NCI-H226 (cell line): ENCODE results near the gene ARL6IP4.

Experiments
- DNase-seq: peaks from one replicate; pipeline ENCODE4 v3.0.0-alpha.2; 2015

Gene ARL6IP4

DNA sequence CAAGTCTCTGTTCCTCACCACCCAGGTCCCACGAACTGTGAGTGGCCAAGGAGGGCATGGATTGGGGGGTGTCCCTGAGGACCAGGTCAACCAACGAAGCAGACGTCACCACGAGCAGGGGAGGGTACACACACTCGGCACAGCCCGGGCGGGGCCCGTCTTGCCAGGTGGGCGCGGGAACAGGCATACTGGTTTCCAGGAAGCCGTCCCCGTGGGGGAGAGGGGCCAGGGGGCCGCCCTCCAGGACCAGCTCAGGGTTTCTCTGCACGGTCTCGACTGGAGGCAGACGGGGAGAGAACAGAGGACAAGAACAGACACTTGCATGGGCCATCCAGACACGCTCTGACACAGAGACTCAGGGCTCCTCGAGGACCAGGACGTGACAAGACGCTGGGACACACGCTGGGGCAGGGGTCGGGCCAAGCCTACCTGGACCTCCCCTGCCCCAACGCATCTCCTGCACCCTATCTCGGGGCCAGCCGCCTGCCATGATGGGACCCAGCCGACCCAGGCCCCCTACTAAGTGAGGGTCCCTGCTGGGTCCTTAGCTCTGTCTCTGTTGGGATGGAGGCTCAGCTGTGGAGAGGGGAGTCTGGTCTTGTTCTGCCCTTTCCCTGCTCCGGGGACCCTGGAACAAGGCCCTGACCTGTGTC, 11.3 kb downstream of the ARL6IP4 start:
- no peak for DNase-seq

DNA sequence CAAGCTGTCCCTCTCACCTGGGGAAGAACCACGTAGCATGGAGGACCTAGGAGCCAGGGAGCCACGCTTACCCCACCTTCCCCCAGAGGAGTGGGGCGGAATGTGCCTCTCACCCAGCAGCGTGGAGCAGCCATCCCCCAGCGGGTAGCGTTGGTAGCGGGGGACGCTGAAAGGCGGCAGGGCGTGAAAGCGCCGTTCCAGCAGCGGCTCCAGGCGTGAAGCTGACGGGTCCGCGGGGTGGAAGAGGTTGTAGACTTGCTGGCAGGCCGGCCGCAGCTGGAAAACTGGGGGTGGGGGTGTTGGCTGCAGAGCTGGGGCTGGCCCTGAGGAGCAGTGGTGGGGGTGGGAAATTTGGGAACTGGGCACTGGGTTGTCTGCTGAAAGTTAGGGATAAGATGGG, 11.9 kb downstream of the ARL6IP4 start:
- DNase-seq: no peak

- no peak for DNase-seq
Observed at GRCh38 chr12:122994140-122994675, 13.7 kb downstream of the ARL6IP4 start.

DNA sequence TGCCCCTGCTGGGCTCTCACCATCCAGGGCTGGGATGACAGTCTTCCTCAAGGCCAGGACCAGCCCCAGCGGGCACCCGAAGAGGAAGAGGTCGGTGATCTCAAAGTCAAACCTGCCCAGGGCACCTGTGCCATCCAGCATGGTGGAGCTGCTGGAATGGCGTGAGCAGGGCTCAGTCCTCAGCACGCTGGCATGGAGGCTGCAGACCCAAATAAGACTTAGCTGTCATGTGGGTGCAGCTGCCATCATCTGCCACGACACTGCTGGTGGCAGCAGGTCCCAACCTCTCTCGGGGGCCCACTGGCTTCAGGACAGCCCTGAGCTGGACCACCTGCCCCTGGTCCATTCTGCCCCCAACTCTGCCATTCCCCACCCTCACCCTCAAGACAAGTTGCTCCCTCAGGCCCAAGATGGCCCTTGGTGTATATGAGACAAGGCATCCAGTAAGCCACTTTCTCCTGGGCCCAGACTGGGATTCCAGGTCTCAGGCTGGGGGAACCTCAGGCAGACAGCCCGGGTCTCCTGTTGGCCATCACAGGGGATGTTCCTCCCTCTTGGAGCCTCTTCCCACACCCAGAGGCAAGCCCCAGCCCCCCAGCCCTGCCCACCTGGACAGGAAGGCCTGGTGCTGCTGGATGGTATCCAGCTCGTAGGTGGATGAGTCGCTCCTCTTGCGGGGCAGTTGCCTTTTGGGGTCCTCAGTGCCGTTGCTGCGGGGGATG, 14.5 kb downstream of the ARL6IP4 start:
- DNase-seq: no peak

DNA sequence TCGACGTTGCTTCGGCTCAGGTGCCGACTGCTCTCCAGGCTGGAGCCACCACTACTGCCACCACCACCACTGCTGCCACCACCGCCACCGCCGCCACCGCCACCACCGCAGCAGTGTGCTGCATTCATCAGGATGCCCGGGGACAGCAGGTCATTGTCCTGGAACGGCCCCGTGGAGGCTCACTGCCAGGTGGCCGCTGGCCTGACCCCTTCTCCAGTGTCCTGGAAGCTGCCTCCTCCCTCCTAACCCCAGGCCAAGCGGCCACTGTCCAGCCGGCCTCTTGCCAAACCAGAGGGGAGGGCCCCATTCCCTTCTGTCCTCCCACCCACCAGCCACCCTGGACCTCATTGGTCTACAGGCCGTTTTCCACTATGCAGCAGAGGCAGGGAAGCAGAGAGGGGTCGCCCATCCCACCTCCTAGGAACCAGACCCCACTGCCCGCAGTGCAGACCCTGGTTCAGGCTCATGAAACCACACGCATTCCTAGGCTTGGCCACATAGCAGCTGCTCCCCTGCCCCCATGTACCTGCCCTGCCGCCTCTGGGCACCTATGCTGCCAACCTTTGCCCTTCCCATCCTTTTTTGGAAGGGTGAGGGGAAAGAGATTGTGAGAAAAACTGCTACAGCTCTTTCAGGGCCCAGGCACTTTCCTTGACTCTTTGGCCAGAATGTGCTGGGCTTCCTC, 15.2 kb downstream of the ARL6IP4 start:
- no peak for DNase-seq

- no peak for DNase-seq
Observed at GRCh38 chr12:122996188-122996601, 15.7 kb downstream of the ARL6IP4 start.

DNA sequence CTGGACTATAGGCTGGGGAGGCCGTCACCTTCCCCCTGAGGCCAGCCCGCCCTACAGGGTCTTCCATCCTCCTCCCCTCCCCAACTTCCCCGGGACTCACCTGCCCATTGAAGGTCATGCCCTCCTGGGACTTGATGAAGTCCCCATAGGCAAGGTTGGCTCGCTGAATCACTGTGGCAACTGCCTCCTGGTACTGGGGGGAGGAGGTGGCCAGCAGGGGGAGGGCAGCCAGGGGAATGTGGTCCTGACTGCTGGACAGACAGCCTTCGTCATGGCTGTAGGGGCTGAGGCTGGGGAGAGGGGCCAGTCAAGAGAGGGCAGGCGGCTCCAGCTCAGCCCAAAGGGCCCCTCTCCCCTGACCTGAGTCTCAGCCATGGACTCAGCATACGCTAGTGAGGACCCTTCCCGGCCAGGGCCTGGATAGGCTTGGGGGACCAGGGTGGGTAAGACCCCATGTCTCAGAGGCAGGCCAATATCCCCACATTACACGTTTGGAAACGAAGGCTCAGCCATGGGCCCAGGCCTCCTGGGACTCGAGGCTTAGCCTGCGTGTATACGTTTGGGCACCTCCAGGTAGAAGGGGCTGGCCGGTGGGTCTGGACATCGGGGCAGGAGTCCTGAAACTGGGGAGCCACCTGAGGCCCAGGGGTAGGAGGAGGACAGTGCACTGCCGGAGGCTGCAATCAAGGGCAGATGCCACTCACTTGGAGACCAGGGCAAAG, 16.3 kb downstream of the ARL6IP4 start:
- DNase-seq: no peak

DNA sequence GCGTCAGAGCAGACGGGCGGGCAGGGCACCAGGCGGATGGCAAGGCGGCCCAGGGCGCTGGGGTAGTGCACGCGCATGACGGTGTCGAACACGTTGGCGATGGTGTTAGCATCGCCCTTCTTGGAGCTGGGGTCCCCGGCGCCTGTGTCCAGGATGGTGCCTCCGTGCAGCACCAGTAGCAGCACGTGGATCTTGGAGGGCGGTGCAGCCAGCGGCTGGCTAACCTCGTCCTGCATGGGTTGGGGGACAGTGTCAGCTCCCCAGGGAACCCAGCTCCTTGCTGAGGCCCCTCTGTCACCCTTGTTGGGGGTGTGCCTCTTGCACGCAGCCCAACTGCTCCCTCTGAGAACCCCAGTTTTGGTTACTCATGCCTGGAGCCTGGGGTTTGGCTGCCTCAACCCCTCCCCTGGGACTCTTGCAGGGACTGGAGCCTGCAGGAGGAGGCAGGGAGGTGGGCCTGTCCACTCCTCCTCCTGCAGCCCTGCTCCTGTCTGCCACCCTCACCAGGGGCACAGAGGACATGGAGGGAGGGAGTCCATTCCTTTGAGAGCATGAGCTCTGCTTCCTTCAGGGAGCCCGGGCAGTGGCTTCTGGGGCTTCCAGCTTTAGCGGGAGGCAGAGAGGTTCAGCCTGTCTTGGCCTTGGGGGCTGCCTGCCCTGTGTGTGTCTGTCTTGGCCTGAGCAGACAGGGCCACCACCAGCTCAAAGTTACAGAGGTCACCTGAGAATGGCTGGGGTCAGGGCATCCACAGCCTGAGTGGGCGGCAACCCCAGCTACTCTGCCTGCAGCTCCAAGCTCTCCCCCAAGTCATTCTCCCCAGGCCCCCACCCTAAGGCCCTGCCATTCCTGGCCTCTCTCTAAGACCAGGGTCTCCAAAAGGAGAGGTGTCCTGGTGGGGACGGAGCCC, 17.1 kb downstream of the ARL6IP4 start:
- no peak for DNase-seq

DNA sequence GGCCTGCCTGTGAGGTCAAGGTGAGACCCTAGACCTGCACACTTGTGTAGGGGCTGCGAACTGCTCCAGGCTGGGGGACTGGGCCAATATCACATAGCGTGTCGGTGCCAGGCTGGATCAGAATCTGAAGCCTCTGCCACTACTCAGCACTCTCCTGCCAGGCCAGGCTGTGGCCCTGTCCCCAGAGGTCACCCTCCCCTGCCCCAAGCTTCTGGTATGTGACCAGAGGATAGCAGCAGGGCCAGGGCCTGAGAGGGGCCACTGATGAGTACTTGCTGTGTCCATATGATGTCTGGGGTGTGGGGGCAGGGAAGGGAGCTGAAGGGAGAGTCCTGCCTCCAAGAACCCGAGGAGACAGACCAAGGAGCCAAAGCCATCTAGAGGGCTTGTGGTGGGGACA, 17.8 kb downstream of the ARL6IP4 start:
- DNase-seq: no peak

- DNase-seq: no peak
Observed at GRCh38 chr12:122999196-122999946, 18.9 kb downstream of the ARL6IP4 start.

- DNase-seq: no peak
Observed at GRCh38 chr12:122999986-123000420, 19.5 kb downstream of the ARL6IP4 start.

- DNase-seq: no peak
Observed at GRCh38 chr12:123000578-123000977, 20.1 kb downstream of the ARL6IP4 start.

DNA sequence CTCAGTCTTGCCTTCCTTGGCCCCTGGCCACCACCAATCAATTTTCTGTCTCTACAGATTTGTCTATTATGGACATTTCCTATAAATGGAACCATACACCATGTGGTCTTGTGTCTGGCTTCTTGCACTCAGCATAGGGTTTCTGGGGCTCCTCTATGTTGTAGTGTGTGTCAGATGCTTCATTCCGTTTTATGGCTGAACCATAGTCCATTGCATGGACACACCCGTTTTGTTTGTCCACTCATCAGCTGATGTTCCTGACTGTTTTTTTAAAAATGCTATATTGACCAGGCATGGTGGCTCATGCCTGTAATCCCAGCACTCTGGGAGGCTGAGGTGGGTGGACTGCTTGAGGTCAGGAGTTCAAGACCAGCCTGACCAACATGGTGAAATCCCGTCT, 21.0 kb downstream of the ARL6IP4 start:
- DNase-seq: no peak

- DNase-seq: no peak
Observed at GRCh38 chr12:123003257-123003656, 22.8 kb downstream of the ARL6IP4 start.

- no peak for DNase-seq
Observed at GRCh38 chr12:123004287-123004686, 23.8 kb downstream of the ARL6IP4 start.

- no peak for DNase-seq
Observed at GRCh38 chr12:123005081-123005626, 24.7 kb downstream of the ARL6IP4 start.

- no peak for DNase-seq
Observed at GRCh38 chr12:123006977-123007376, 26.5 kb downstream of the ARL6IP4 start.

DNA sequence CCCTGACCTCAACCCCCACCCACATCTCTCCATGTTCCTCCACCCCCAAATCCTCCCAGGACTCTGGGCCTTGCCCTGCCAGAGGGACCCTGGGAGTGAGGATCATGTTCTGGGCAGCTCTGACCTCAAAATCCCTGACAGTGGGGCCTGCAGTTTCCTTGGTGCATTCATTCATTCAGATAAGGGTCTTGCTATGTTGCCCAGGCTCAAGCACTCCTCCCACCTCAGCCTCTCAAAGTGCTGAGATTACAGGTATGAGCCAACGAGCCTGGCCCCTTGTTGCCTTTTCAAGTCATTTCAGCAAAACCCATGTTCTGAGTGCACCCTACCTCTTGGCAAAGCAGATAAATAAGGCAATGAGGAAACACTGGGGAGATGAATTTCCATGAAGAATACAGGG, 29.6 kb downstream of the ARL6IP4 start:
- no peak for DNase-seq

DNA sequence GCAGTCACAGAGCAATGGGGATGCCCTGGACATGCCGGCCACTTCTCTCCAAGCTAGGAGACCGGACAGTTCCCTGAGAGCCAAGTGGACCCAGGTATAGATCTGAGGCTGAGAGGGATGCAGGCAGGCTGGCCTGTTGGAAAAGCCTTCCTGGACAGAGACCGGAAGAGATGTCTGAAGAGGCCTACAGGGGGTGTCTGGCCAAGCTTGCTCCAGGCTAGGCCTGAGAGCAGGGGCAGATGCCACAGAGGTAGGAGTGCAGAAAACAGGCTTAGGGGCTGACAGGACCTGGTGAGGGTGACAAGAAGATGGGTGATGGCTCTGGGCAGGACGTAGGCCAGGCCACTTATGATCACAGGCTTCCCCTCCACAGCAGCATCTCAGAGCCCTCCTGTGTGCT, 30.2 kb downstream of the ARL6IP4 start:
- DNase-seq: no peak

GRCh38 chr12:123011701-123012100, 31.2 kb downstream of the ARL6IP4 start:
- no peak for DNase-seq
